ENCODE data around the gene ARHGAP6.

DNA sequence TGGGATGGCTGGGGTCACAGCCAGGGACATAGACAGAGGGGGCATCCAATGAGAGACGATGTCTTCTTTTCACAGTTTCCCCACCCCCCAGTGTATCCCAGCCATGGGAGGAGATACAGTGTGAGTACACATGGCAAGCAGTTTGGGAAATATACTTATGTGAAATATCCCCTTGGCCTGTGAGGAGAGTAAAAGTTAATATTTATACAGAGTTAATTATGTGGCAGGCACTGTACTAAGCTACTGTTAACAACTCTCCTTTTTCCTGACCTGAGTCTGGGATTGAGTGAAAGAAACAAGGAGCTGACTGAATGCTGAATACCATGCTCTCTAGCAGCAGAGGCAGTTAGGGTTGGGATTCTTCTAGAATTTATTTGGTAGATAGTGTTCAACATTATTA, 519.3 kb downstream of the ARHGAP6 start:
- TF ChIP-seq FOXM1 (IDR thresholded peaks at IDR 0.05; ENCODE audit: borderline replicate concordance, low read depth) (no peak), NFIC (IDR thresholded peaks at IDR 0.05) (no peak), RAD21 (IDR thresholded peaks at IDR 0.05; ENCODE audit: low read depth) (no peak), TAF1 (IDR thresholded peaks at IDR 0.05; ENCODE audit: low read depth) (no peak), USF1 (IDR thresholded peaks at IDR 0.05) (no peak), EGR1 (IDR thresholded peaks at IDR 0.05) (no peak), CREB1 (IDR thresholded peaks at IDR 0.05; ENCODE audit: low read depth) (no peak), YY1 (IDR thresholded peaks at IDR 0.05; ENCODE audit: low read depth) (no peak), EP300 (IDR thresholded peaks at IDR 0.05; ENCODE audit: borderline replicate concordance) (no peak), TCF12 (IDR thresholded peaks at IDR 0.05; ENCODE audit: low read depth) (no peak), CEBPB (IDR thresholded peaks at IDR 0.05) (no peak), REST (IDR thresholded peaks at IDR 0.05; ENCODE audit: low read depth) (no peak), TEAD4 (IDR thresholded peaks at IDR 0.05) (no peak)
- TF ChIP-seq, protein P1, sequence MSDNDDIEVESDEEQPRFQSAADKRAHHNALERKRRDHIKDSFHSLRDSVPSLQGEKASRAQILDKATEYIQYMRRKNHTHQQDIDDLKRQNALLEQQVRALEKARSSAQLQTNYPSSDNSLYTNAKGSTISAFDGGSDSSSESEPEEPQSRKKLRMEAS (IDR thresholded peaks at IDR 0.05): no peak
